CD1c-positive myeloid dendritic cell (primary cell): ENCODE measurements around the gene TMEM117.
"Not testable (repeated sequence)": the region's sequence is repeated elsewhere in the genome, so short reads cannot be mapped to it uniquely, and the experiment has no call there.

Experiments used
- DNase-seq: peaks from one replicate; pipeline ENCODE4 v3.0.0-alpha.2; 2016; ENCODE audit errors: extremely low spot score

TMEM117 gene

GRCh38 chr12:43840338-43840737, 4.5 kb downstream of the TMEM117 start:
- no peak for DNase-seq

DNA sequence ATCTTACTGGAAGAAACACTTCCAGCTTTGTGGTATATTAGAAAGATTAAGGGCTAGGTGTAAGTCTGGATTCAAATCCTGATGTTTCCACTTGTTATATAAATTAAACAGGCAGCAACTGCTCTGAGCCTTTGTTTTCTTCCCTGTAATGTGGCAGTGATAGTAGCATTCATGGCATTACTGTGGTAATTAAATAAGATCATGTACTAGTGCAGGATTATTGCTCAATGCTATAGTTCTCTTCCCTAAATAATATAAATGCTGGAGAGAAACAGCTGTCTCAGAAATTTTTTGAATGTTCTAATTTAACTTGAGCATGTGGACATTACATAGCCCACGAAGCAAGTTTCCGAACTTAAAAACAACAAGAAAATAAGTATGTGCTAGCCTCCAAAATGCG, 5.4 kb downstream of the TMEM117 start:
- no peak for DNase-seq

- no peak for DNase-seq
Observed at GRCh38 chr12:43842259-43842658, 6.4 kb downstream of the TMEM117 start.

GRCh38 chr12:43847425-43848225, 11.7 kb downstream of the TMEM117 start:
- DNase-seq, result not testable (repeated sequence)

DNA sequence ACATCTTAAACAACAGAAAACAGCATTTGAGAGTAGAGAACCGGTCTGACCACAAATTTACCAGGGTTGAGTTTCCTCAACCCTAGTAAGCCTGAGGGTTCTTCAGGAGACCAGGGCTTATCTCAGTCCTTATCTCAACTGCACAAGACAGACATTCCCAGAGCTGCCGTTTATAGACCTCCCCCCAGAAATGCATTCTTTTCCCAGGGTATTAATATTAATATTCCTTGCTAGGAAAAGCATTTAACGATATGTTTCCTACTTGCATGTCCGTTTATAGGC, 12.3 kb downstream of the TMEM117 start:
- no peak for DNase-seq

GRCh38 chr12:43848786-43849185, 12.9 kb downstream of the TMEM117 start:
- DNase-seq, result no peak

DNA sequence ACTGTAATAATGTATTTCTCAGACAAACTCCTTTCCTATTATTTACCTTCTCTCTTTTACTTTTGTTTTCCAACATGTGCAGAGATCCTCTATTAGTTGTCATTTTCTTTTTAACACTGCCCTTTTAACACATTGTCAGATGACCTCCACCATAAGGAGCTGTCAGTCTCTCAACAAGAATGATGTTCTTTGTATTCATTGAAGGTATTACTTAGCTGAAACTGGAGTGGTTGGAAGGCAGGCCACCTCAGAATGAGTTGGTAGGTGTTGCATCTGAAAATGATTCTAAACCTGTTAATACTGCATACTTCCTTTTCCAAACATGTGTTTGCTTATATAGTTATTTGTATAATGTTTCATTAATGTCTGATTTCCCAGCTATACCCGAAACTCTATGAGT, 16.9 kb downstream of the TMEM117 start:
- no peak for DNase-seq

DNA sequence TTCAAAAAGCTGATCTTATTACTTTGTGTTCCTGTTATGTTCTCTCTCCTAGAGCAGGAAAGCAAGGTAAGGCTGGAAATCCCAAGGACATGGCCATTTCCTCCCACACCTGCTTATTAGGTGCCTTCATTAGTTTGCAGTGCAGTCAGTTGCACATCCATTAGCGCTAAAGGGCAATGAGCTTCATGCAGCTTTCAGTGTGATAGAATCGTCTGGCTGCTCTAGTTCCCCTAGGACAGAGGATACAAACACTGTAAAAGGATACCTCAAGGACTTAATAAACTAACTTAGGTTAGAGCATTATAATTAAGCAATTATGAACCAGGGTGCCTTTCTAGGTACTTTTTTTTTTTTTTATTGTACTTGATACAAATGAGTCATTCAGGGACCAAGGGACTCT, 21.1 kb downstream of the TMEM117 start:
- no peak for DNase-seq

- no peak for DNase-seq
Observed at GRCh38 chr12:43858096-43858495, 22.2 kb downstream of the TMEM117 start.

- DNase-seq, result no peak
Observed at GRCh38 chr12:43858991-43859390, 23.1 kb downstream of the TMEM117 start.

DNA sequence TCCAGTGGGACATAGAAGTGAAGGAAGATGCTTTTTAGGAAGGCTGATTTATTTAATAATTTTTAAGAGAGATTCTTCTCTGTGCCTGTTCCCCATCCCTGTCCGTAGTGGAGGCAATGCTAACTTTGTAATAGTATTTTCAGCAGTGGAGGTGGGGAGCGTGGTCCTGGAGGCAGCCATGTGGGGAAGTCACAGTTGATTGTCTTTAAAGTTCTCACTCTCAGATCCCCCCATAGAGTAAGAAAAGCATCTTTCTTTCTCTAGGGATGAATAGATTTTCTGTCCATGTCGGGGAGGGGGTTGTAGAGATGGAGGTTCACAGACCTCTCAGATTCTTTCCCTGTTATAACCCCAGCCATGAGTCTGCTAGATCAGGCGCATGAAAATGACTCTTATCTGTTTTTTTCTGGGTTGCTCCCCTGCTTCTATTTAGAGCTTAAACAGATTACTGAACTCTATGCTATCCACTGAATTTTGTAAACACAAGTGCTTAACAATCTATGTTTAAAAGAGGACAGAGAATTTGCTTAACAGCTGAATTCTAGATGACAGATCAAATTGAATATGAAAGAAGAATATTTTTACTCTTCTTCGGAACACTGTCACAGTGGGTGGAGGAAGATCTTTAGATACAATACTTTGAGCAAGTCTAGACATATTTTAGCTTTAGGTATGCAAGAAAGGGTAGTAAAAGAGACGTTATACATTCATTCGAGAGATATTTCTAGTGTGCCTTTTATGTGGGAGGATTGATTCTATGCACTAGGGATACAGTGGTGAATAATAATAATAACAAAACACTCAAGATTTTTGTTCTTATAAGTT, 25.3 kb downstream of the TMEM117 start:
- no peak for DNase-seq

DNA sequence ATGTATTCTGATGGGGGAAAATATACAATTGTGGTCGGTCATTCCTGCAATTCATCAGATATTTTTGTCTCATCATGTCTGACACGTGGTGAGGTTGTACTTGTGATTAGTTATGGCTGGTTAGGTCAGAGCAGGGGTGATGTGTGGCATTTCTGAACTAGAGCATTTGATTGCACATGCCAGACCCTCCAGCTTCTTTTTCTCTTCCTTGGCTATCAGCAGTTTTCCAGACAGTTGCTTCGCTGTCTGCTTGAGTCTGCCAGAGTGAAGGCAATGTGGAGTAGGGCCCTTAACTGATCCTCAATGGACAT, 25.9 kb downstream of the TMEM117 start:
- DNase-seq, result no peak

GRCh38 chr12:43863770-43864366, 28.0 kb downstream of the TMEM117 start:
- DNase-seq, result no peak

GRCh38 chr12:43864557-43864956, 28.7 kb downstream of the TMEM117 start:
- not testable (repeated sequence) for DNase-seq

DNA sequence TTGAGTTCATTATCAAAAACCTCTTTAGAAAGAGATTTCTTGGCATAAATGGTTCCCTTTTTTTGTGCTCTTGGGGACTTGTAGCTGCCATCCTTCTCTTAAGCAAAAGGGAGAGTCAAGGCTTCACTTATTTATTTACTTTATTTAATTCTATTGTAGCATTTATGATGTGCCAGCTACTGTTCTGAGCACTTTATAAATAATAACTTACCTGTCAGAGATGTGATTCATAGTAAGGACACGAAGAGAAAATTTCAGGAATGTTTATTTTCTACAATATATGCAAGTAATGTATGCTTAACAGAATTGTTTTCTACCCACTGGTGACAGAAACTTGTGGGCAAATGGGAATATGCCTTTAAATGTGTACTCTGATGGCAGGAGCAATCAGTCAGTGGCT, 33.3 kb downstream of the TMEM117 start:
- DNase-seq, result no peak

- DNase-seq, result not testable (repeated sequence)
Observed at GRCh38 chr12:43869765-43870164, 33.9 kb downstream of the TMEM117 start.

DNA sequence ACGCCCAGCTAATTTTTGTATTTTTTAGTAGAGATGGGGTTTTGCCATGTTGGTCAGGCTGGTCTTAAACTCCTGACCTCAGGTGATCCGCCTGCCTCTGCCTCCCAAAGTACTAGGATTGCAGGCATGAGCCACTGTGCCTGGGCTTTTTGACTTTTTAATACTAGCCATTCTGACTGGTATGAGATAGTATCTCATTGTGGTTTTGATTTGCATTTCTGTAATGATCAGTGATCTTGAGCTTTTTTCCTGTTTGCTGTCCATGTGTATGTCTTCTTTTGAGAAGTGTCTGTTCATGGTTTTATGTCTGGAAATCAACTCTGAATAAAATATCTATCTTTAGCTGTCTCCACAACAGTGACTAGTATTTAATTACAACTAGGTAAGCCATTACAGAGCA, 35.4 kb downstream of the TMEM117 start:
- not testable (repeated sequence) for DNase-seq

- no peak for DNase-seq
Observed at GRCh38 chr12:43872396-43872795, 36.5 kb downstream of the TMEM117 start.

GRCh38 chr12:43878050-43878449, 42.2 kb downstream of the TMEM117 start:
- DNase-seq, result no peak

DNA sequence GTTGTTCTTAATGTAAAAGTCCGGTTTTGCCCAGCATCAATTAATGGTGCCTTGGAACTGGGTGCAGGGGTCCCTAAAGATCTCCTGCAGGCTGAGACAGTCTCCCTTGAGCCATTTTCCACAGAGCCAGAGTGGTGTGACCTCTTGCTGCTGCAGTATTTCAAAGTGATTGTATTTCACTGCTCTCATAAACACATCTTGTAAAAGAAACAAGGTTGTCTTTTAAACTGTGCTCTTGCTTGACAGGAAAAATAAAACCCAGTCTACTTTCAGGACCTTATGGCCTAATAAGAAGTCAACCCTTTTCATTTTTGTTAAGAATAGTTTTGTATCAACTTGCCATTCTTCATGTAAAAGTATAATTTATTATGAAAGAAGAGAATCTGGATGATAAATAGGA, 44.7 kb downstream of the TMEM117 start:
- DNase-seq, result no peak

DNA sequence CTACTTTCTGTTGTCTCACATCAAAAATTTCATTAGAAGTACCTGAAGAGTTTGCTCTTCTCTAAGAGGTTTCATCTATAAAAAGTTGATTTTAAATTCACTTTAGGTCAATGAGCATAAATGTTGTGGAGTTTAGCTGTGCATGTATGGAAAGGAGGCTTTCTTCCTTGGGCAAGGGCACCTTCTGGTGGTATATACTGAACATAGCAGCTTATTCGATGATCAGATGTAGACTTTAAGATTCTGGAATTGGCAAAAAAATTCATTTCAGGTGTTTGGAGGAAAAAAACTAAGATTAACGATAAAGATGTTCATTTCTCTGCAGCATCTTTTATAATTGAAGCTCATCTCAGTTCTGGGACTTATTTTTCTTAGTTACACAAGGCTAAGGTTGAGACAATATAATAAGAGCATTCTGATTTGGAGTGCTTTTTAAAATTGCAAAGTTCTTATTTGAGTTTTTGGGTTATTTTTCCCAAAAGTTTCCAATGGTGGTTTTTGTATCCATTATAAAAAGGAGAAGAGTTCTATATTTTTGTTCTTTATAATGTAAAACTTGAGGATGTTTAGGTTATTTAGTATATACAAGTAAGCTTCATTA, 46.8 kb downstream of the TMEM117 start:
- DNase-seq, result peak; percentile 67

DNA sequence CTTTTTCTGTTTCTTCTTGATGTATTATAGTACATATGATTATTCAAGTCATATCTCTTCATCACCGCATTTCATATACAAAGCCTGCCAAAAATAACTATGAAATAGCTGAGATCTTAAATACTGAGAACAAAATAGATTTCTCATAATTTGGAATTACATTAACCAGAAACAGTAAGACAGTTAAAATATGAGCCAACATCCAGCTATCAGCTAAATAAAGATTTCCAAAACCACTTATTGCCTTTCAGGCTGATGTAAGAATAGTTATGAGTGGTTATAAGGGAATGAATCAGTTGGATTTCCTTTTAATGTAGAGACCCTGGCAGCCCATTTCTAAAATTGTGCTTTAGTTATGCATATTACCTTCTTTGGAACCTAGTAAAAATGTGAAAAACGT, 47.4 kb downstream of the TMEM117 start:
- DNase-seq, result no peak

DNA sequence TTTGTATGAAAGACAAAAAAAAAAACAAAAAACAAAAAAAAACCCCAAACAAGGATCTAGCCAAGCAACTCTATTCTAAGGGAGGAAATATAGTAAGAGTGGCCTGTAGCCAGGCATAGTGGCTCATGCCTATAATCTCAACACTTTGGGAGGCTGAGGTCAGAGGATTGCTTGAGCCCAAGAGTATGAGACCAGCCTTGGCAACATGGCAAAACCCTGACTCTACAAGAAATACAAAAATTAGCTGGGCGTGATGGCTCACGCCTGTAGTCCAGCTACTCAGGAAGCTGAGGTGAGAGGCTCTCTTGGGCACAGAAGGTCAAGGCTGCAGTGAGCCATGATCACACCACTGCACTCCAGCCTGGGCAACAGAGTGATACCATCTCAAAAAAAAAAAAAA, 47.9 kb downstream of the TMEM117 start:
- no peak for DNase-seq
